DND-41 (cell line): ENCODE data around the gene AMACR.

Experiments used
- CTCF ChIP-seq: IDR thresholded peaks from 2 replicates; pipeline ENCODE4 v1.5.1; 2012; ENCODE audit warnings: borderline replicate concordance, low read length, moderate library complexity, mild to moderate bottlenecking; ENCODE audit not compliant: poor library complexity, severe bottlenecking; ENCODE audit errors: extremely low read depth
- EZH2 ChIP-seq: IDR thresholded peaks from 3 replicates; pipeline ENCODE4 v1.6.1; 2012; ENCODE audit warnings: borderline replicate concordance, low read depth, mild to moderate bottlenecking, moderate library complexity, low read length, inconsistent platforms; ENCODE audit not compliant: severe bottlenecking

GRCh38 chr5:33969572-33970452 is 38.0 kb downstream of the AMACR start:
- peak; percentile 63 for TF ChIP-seq CTCF
- no peak for TF ChIP-seq EZH2
